Tongue (tissue), 2 donors: ENCODE results near the gene TESK2. TPM values are rescaled to one million over a fixed set of nuclear protein-coding genes. Genes with fewer than 3 reads are reported as not detected.

Experiments used
- DNase-seq: peaks from one replicate; pipeline ENCODE4 v3.0.0-alpha.2; 2015
- total RNA-seq: library from RNA; depleted of rRNA; stranded (reverse); fragments of >200 nt; gene quantifications from one replicate; pipeline ENCODE4 v1.2.3, GENCODE V29; 2014

TESK2 gene
- total RNA-seq, 1 donor from 2014 or later = 5.5 TPM

DNA sequence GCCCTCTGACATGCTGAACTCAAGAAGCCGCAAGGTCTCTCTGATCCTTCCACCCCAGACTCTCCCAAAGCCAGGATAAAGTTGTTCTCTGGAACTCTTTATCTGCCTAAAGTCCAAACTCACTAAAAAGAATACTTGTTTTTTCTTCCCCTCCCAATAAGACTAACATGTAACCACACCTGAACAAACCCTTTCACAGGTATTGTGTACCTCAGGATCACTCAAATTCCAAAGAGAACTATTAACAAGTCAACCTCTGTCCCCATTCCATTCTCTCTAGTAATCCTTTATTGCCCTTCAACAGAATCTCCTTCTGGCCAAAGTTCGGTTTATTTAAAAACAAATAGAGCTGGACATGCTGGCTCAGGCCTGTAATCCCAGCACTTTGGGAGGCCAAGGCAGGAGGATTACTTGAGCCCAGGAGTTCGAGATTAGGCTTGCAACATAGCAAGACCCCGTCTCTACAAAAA, 155.1 kb downstream of the TESK2 start:
- no peak for DNase-seq

- DNase-seq = no peak
Measured at GRCh38 chr1:45334308-45335245, 156.4 kb downstream of the TESK2 start.

- no peak for DNase-seq
Measured at GRCh38 chr1:45332346-45332720, 158.6 kb downstream of the TESK2 start.

DNA sequence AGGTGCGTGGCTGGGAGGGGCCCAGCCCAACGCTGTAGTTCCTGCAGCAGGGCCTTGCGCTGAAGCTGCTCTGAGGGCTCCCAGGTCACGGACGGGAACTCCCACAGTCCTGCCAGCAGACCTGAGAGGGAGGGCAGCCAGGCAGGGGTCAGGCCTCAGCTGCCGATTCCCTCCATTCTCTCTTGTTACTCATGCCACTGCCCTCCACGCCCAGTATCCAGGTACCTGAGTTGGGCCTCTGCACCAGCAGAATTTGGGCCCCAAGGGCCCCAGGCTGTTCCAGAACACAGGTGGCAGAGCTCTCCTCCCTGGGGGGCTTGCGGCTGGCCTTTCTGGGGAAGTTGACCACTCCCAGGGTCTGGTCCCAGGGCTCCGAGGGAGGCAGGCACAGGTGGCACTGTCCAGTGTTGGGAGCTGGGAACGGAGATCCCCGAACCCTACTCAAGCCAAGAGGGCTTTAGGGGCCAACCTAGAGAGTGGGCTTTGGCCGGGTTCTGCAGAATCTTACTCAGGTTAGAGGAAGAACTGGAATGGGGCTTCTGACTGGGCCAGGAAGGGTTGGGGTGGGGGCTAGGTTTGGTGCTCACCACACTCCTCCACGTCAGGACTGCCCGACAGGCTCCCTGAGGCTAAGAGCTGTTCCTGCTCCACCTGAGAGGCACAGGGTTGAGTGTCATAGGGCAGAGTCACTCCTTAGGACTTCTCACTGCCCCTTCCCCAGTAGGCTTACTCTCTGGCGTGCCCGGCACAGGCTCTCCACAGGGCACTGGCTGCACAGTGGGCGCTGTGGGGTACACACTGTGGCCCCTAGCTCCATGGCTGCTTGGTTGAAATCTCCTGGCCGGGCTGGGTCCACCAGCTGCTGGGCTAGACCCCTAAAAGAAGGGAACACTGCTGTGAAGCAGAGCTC, 159.3 kb downstream of the TESK2 start:
- no peak for DNase-seq

- DNase-seq = no peak
Measured at GRCh38 chr1:45329445-45329844, 161.5 kb downstream of the TESK2 start.

- DNase-seq = no peak
Measured at GRCh38 chr1:45328680-45329079, 162.3 kb downstream of the TESK2 start.

DNA sequence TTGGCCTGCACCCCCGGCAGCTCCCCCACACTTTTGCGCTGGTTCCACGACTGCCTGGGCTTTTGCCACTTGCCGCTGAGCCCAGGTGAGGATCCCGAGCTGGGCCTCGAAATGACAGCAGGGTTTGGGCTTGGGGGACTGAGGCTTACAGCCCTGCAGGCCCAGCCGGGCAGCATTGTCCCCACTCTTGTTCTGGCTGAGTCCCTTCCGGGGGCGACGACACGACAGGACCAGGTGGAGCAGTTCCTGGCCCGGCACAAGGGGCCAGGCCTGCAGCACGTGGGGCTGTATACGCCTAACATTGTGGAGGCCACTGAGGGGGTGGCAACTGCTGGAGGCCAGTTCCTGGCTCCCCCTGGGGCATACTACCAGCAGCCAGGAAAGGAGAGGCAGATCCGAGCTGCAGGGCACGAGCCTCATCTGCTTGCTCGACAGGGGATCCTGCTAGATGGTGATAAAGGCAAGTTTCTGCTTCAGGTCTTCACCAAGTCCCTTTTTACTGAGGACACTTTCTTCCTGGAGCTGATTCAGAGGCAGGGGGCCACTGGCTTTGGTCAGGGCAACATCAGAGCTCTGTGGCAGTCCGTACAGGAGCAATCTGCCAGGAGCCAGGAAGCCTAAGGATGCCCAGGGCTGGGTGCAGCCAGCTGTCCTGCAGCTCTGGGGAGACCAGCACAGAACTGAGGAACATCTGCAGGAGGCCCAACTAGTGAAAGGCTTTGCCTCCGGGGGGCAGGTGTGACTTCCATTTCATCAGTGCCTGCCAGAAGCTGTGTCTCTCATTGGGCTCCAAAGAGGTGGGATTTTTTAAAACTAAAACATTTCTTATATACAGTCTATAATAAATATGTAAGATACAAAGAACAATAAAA, 163.1 kb downstream of the TESK2 start:
- DNase-seq = no peak

- DNase-seq = peak; percentile 86
Measured at GRCh38 chr1:45326627-45327623, 164.0 kb downstream of the TESK2 start, which contains the start of gene HPDL. HPDL (plus strand) TSS chr1:45326895; CDS start chr1:45327149, 254 bp downstream.

DNA sequence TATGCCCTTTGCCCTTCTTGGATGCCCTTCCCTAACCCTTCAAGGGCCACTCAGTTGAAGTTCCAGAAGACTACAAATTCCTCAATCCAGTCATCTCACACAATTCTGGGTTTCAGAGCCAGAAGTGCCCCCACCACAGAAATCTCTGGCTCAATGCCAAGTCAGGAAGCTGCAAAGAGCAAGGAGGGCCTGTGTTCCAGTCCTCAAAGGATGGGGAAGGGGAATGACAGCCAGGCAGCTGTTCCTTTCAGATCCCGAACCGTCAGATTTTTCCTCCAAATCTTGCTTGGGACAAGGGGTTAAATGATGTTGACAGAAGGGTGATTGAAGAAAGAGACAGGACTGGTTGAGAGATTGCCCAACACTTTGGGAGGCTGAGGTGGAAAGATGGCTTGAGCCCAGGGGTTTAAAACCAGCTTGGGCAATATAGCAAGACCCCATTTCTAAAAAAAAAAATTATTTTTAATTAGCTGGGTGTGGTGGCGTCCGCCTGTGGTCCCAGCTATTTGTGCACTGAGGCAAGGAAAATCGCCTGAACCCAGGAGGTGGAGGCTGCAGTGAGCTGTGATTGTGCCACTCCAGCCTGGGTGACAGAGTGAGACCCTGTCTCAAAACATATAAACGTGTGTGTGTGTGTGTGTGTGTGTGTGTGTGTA, 165.0 kb downstream of the TESK2 start:
- peak; percentile 48 for DNase-seq

- DNase-seq = no peak
Measured at GRCh38 chr1:45322486-45323040, 168.4 kb downstream of the TESK2 start.

GRCh38 chr1:45321444-45321843, 169.5 kb downstream of the TESK2 start:
- no peak for DNase-seq

GRCh38 chr1:45319761-45320160, 171.2 kb downstream of the TESK2 start:
- no peak for DNase-seq

GRCh38 chr1:45317166-45317565, 173.8 kb downstream of the TESK2 start:
- no peak for DNase-seq

DNA sequence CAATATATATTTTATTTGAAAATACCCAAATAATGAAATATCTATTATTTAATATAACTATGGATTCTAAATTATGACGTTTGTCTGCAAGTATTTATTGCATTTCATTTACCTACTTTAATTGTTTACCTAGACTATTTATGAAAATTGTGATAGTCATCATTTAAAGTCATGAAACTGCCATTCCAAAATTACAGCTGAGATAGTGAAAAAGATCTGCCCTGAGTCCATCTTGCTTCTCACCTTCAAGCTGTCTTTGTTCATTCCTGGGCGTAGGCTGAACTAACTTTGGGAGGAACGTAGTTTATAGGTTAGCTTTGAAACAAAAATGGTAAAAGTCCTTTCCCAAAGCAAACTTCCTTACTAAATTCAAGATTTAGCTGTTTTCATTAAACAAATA, 176.7 kb downstream of the TESK2 start:
- no peak for DNase-seq

DNA sequence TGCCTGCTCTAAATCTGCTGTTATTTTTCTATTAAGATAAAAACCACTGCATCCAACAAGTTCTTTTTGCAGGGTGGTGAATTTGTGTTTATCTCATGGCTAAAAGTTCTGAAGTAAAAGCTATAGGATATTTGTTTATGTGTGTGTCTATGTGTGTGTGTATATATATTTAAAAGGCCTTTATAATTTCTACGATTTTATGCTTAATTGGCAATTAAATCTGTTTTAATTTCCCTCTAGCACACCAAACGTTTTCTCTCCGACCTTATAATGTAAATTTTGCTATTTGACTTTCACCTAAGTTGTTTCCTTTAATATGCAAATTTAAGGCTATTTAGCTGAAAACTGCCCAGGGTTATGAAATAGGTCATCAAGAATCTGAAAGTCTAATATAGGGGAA, 184.1 kb downstream of the TESK2 start:
- DNase-seq = no peak

DNA sequence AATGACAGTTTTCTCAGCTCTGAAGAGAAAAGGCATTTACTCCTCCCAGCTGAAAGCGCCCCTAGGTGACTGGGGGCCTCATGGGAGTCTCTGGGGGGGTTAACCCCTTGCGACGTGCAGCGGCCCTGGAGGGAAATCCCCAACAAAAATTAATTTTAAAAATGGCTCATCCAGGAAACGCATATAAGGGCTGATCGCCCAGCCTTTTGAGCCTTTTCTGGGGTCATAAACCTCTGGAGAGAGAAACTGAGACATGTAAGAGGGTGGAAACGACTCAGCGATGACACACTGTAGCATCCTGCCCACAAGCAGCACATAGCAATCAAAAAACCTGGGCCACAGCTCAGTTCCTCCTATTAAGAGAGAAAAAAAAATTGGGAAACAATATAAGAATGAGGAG, 184.6 kb downstream of the TESK2 start:
- no peak for DNase-seq

DNA sequence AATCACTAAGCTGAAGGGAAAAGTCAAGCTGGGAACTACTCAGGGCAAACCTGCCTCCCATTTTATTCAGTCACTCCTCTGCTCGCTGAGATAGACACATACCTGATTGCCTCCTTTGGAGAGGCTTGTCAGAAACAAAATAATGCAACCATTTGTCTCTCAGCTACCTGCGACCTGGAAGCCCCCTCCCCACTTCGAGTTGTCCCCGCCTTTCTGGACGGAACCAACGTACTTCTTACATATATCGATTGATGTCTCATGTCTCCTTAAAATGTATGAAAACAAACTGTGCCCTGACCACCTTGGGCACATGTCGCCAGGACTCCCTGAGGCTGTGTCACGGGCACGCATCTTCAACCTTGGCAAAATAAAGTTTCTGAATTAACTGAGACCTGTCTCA, 185.7 kb downstream of the TESK2 start:
- DNase-seq = no peak

- no peak for DNase-seq
Measured at GRCh38 chr1:45304311-45305081, 186.5 kb downstream of the TESK2 start.
